GM23338 (cell line): Measurements from ENCODE around the gene PTPRN2. TPM values are rescaled to one million over a fixed set of nuclear protein-coding genes. Genes with fewer than 3 reads are reported as not detected.

Source experiments
- ATAC-seq: fragments of 200-7000 bp; cut with Tn5 transposase; 3 replicates; pipeline ENCODE4 v1.9.1; 2020
- DNase-seq: peaks from one replicate; pipeline ENCODE4 v3.0.0-alpha.2; 2015; ENCODE audit warnings: low spot score
- H2AFZ ChIP-seq: fragments of 200-600 bp; sonication (generic); 2 replicates; pipeline ENCODE4 v1.8.0; 2016; ENCODE audit warnings: antibody characterized with exemption, mild to moderate bottlenecking, moderate library complexity
- H3F3A ChIP-seq: fragments of 200-600 bp; sonication (generic); replicated peaks from 2 replicates; pipeline ENCODE4 v1.8.0; 2017; ENCODE audit warnings: antibody characterized with exemption, mixed run types, low read depth
- H3K27ac ChIP-seq: fragments of 200-600 bp; sonication (generic); 2 replicates; pipeline ENCODE4 v1.6.1; 2016; ENCODE audit warnings: low read depth
- H3K27me3 ChIP-seq: fragments of 200-600 bp; sonication (generic); 2 replicates; pipeline ENCODE4 v1.8.0; 2016; ENCODE audit warnings: mild to moderate bottlenecking, mixed run types, moderate library complexity; ENCODE audit not compliant: insufficient read depth
- H3K36me3 ChIP-seq: fragments of 200-600 bp; sonication (generic); 2 replicates; pipeline ENCODE4 v1.8.0; 2016; ENCODE audit warnings: mild to moderate bottlenecking; ENCODE audit not compliant: insufficient read depth
- H3K4me1 ChIP-seq: fragments of 200-600 bp; sonication (generic); 2 replicates; pipeline ENCODE4 v1.8.0; 2016; ENCODE audit warnings: mild to moderate bottlenecking, moderate library complexity; ENCODE audit not compliant: insufficient read depth
- H3K4me2 ChIP-seq: fragments of 200-600 bp; sonication (generic); 2 replicates; pipeline ENCODE4 v1.7.1; 2017; ENCODE audit warnings: mixed run types
- H3K4me3 ChIP-seq: fragments of 200-600 bp; sonication (generic); 2 replicates; pipeline ENCODE4 v1.6.1; 2016; ENCODE audit warnings: mixed run types
- H3K79me2 ChIP-seq: fragments of 200-600 bp; sonication (generic); replicated peaks from 2 replicates; pipeline ENCODE4 v1.8.0; 2017; ENCODE audit warnings: mild to moderate bottlenecking; ENCODE audit not compliant: insufficient read depth
- H3K9me2 ChIP-seq: fragments of 200-600 bp; sonication (generic); 2 replicates; pipeline ENCODE4 v1.8.0; 2017; ENCODE audit not compliant: insufficient read depth
- H4K20me1 ChIP-seq: fragments of 200-600 bp; sonication (generic); replicated peaks from 2 replicates; pipeline ENCODE4 v1.8.0; 2017; ENCODE audit warnings: mild to moderate bottlenecking; ENCODE audit not compliant: insufficient read depth
- H3K27ac Mint-ChIP-seq: 2 replicates; pipeline ENCODE4 v1.8.0; 2020; ENCODE audit warnings: inconsistent platforms, mild to moderate bottlenecking, moderate library complexity, mixed read lengths
- H3K27me3 Mint-ChIP-seq: 3 replicates; pipeline ENCODE4 v1.8.0; 2022; ENCODE audit warnings: low read depth, mild to moderate bottlenecking, moderate library complexity, mixed read lengths, inconsistent platforms; ENCODE audit not compliant: insufficient read depth, poor library complexity
- H3K36me3 Mint-ChIP-seq: 3 replicates; pipeline ENCODE4 v1.8.0; 2021; ENCODE audit warnings: low read depth, mild to moderate bottlenecking, inconsistent platforms, moderate library complexity, mixed read lengths
- H3K4me1 Mint-ChIP-seq: 3 replicates; pipeline ENCODE4 v1.8.0; 2020; ENCODE audit warnings: mild to moderate bottlenecking, inconsistent platforms, mixed read lengths
- H3K4me3 Mint-ChIP-seq: 3 replicates; pipeline ENCODE4 v1.8.0; 2021; ENCODE audit warnings: moderate library complexity, mild to moderate bottlenecking, inconsistent platforms, mixed read lengths
- H3K9me3 Mint-ChIP-seq: 3 replicates; pipeline ENCODE4 v1.8.0; 2020; ENCODE audit warnings: moderate library complexity, mild to moderate bottlenecking, inconsistent platforms, mixed read lengths
- CREB1 ChIP-seq: fragments of 250-450 bp; sonication (Bioruptor Pico); IDR thresholded peaks from 2 replicates; pipeline ENCODE4 v1.5.0; 2020; ENCODE audit warnings: low read depth, mild to moderate bottlenecking, moderate library complexity
- NANOG ChIP-seq: IDR thresholded peaks from 2 replicates; pipeline ENCODE4 v1.6.1; 2016; ENCODE audit warnings: antibody characterized with exemption, borderline replicate concordance
- POLR2AphosphoS5 ChIP-seq: IDR thresholded peaks from 2 replicates; pipeline ENCODE4 v1.6.1; 2016; ENCODE audit warnings: antibody characterized with exemption, low read depth
- STAT1 ChIP-seq: IDR thresholded peaks from one replicate; pipeline ENCODE4 v1.6.1; 2016; ENCODE audit warnings: antibody characterized with exemption; ENCODE audit not compliant: unreplicated experiment
- ZNF114 ChIP-seq: fragments of 250-450 bp; sonication (Bioruptor Pico); IDR thresholded peaks from 2 replicates; pipeline ENCODE4 v1.5.0; 2020; ENCODE audit warnings: mild to moderate bottlenecking, moderate library complexity
- ZNF331 ChIP-seq: fragments of 250-450 bp; sonication (Bioruptor Pico); IDR thresholded peaks from 2 replicates; pipeline ENCODE4 v1.5.0; 2020; ENCODE audit warnings: low read depth, mild to moderate bottlenecking, moderate library complexity
- polyA plus RNA-seq: library from polyadenylated mRNA; unstranded; fragments of >200 nt; fragmentation: Nextera tagmentation; extraction: Ambion mirVana; gene quantifications from 2 replicates; pipeline ENCODE4 v1.2.1, GENCODE V29; 2016
- total RNA-seq: library from RNA; depleted of rRNA; stranded (reverse); fragments of >200 nt; shearing (Covaris generic); gene quantifications from 2 replicates; pipeline ENCODE4 v1.2.3, GENCODE V29; 2014
- TF ChIP-seq, protein P1 (sequence below), 2 experiments: fragments of 200-600 bp in 1 of 2; sonication (generic) in 1 of 2; conservative IDR thresholded peaks; 2 replicates each; pipeline versions ENCODE4 v1.5.1 to v1.6.1; 2016 to 2017; ENCODE audit warnings: antibody characterized with exemption in 2 of 2, low read depth in 2 of 2, mild to moderate bottlenecking in 2 of 2, moderate library complexity in 1 of 2
- TF ChIP-seq, protein P2 (sequence below): IDR thresholded peaks from one replicate; pipeline ENCODE4 v1.6.1; 2018; ENCODE audit warnings: antibody characterized with exemption; ENCODE audit not compliant: unreplicated experiment
- TF ChIP-seq, protein P3 (sequence below): IDR thresholded peaks from 2 replicates; pipeline ENCODE4 v1.6.1; 2016; ENCODE audit warnings: antibody characterized with exemption
- TF ChIP-seq, protein P4 (sequence below): fragments of 250-450 bp; sonication (Bioruptor Pico); IDR thresholded peaks from 2 replicates; pipeline ENCODE4 v1.5.0; 2020; ENCODE audit warnings: mild to moderate bottlenecking, moderate library complexity

Gene PTPRN2
- total and polyA plus RNA-seq, 2 experiments from 2014 or later, result 0.87 to 4.0 TPM

DNA sequence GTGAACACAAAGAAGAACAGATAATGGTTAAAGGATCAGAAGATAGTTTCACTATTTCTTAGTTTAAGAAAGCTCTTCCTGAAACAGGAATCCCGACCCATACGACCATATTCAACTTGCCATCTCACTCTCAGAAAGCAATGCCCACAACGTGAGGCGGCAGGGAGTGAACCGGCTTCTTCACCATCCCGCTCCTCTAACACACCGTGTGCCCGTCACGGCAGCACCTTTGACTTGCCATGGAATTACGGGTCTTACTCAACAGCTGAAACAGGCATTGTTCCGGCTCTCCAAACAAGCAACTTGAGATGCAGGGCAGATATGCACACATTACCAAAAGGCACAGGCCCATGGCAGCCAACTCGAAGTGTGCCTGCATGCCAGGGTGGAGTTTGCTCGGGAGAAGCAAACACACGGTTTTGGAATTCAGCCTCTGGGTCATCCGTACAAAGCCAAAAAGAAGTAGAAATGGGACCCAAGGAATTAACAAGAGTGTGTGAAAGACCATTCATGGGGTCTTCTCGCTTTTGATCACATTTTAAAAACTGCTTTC is 957.2 kb downstream of the PTPRN2 start (continued):
- TF ChIP-seq, protein P1, sequence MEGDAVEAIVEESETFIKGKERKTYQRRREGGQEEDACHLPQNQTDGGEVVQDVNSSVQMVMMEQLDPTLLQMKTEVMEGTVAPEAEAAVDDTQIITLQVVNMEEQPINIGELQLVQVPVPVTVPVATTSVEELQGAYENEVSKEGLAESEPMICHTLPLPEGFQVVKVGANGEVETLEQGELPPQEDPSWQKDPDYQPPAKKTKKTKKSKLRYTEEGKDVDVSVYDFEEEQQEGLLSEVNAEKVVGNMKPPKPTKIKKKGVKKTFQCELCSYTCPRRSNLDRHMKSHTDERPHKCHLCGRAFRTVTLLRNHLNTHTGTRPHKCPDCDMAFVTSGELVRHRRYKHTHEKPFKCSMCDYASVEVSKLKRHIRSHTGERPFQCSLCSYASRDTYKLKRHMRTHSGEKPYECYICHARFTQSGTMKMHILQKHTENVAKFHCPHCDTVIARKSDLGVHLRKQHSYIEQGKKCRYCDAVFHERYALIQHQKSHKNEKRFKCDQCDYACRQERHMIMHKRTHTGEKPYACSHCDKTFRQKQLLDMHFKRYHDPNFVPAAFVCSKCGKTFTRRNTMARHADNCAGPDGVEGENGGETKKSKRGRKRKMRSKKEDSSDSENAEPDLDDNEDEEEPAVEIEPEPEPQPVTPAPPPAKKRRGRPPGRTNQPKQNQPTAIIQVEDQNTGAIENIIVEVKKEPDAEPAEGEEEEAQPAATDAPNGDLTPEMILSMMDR (conservative IDR thresholded peaks at IDR 0.05; ENCODE audit: low read depth in 2 of 2), result no peak
- TF ChIP-seq ZNF114 (CRISPR knock-in tag) (no peak), CREB1 (no peak), STAT1 (no peak)
- TF ChIP-seq, protein P2, sequence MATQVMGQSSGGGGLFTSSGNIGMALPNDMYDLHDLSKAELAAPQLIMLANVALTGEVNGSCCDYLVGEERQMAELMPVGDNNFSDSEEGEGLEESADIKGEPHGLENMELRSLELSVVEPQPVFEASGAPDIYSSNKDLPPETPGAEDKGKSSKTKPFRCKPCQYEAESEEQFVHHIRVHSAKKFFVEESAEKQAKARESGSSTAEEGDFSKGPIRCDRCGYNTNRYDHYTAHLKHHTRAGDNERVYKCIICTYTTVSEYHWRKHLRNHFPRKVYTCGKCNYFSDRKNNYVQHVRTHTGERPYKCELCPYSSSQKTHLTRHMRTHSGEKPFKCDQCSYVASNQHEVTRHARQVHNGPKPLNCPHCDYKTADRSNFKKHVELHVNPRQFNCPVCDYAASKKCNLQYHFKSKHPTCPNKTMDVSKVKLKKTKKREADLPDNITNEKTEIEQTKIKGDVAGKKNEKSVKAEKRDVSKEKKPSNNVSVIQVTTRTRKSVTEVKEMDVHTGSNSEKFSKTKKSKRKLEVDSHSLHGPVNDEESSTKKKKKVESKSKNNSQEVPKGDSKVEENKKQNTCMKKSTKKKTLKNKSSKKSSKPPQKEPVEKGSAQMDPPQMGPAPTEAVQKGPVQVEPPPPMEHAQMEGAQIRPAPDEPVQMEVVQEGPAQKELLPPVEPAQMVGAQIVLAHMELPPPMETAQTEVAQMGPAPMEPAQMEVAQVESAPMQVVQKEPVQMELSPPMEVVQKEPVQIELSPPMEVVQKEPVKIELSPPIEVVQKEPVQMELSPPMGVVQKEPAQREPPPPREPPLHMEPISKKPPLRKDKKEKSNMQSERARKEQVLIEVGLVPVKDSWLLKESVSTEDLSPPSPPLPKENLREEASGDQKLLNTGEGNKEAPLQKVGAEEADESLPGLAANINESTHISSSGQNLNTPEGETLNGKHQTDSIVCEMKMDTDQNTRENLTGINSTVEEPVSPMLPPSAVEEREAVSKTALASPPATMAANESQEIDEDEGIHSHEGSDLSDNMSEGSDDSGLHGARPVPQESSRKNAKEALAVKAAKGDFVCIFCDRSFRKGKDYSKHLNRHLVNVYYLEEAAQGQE, result no peak
- TF ChIP-seq, protein P3, sequence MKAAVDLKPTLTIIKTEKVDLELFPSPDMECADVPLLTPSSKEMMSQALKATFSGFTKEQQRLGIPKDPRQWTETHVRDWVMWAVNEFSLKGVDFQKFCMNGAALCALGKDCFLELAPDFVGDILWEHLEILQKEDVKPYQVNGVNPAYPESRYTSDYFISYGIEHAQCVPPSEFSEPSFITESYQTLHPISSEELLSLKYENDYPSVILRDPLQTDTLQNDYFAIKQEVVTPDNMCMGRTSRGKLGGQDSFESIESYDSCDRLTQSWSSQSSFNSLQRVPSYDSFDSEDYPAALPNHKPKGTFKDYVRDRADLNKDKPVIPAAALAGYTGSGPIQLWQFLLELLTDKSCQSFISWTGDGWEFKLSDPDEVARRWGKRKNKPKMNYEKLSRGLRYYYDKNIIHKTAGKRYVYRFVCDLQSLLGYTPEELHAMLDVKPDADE, result no peak

DNA sequence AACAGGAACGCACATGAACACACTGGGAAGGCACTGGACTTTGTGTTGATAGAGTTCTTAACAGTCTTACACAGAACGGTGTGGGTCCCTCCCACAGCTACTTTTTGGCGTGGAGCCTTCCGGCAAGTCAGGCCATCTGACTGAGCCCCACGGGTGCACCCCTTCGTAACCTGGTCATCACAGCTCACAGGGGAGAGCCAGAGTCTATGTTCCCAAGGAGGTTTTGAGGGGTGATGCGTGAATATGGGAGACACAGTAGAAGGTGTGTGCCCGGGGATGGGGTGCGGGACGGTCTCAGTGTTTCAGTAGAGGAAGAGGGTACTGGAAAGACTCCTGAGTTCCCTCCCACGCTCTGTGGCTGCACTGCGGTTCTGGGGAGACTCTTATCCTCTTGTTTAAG is 959.2 kb downstream of the PTPRN2 start:
- Mint-ChIP-seq H3K27me3 (peaks cover 2% of the 10 kb centered on the region), H3K4me3 (no peak overlapping the region), H3K36me3 (peaks cover 40% of the 10 kb centered on the region), H3K4me1 (no peaks in the 10 kb centered on the region), H3K27ac (no peak overlapping the region), H3K9me3 (peaks cover 98% of the 10 kb centered on the region)
- Histone ChIP-seq H3K4me3 (no peak overlapping the region), H3K79me2 (no peaks in the 10 kb centered on the region), H3K27me3 (no peaks in the 10 kb centered on the region), H3K27ac (no peak overlapping the region), H3F3A (no peaks in the 10 kb centered on the region), H4K20me1 (no peaks in the 10 kb centered on the region), H3K36me3 (no peaks in the 10 kb centered on the region; the same call in 1 of the 2 replicates), H2AFZ (no peak overlapping the region), H3K4me2 (no peak overlapping the region), H3K9me2 (no peaks in the 10 kb centered on the region), H3K4me1 (no peaks in the 10 kb centered on the region)
- ATAC-seq, result no peak
- no peak for DNase-seq
- TF ChIP-seq ZNF114 (CRISPR knock-in tag) (no peak), POLR2AphosphoS5 (no peak), ZNF331 (CRISPR knock-in tag) (no peak), NANOG (no peak), CREB1 (no peak)
- TF ChIP-seq, protein P4, sequence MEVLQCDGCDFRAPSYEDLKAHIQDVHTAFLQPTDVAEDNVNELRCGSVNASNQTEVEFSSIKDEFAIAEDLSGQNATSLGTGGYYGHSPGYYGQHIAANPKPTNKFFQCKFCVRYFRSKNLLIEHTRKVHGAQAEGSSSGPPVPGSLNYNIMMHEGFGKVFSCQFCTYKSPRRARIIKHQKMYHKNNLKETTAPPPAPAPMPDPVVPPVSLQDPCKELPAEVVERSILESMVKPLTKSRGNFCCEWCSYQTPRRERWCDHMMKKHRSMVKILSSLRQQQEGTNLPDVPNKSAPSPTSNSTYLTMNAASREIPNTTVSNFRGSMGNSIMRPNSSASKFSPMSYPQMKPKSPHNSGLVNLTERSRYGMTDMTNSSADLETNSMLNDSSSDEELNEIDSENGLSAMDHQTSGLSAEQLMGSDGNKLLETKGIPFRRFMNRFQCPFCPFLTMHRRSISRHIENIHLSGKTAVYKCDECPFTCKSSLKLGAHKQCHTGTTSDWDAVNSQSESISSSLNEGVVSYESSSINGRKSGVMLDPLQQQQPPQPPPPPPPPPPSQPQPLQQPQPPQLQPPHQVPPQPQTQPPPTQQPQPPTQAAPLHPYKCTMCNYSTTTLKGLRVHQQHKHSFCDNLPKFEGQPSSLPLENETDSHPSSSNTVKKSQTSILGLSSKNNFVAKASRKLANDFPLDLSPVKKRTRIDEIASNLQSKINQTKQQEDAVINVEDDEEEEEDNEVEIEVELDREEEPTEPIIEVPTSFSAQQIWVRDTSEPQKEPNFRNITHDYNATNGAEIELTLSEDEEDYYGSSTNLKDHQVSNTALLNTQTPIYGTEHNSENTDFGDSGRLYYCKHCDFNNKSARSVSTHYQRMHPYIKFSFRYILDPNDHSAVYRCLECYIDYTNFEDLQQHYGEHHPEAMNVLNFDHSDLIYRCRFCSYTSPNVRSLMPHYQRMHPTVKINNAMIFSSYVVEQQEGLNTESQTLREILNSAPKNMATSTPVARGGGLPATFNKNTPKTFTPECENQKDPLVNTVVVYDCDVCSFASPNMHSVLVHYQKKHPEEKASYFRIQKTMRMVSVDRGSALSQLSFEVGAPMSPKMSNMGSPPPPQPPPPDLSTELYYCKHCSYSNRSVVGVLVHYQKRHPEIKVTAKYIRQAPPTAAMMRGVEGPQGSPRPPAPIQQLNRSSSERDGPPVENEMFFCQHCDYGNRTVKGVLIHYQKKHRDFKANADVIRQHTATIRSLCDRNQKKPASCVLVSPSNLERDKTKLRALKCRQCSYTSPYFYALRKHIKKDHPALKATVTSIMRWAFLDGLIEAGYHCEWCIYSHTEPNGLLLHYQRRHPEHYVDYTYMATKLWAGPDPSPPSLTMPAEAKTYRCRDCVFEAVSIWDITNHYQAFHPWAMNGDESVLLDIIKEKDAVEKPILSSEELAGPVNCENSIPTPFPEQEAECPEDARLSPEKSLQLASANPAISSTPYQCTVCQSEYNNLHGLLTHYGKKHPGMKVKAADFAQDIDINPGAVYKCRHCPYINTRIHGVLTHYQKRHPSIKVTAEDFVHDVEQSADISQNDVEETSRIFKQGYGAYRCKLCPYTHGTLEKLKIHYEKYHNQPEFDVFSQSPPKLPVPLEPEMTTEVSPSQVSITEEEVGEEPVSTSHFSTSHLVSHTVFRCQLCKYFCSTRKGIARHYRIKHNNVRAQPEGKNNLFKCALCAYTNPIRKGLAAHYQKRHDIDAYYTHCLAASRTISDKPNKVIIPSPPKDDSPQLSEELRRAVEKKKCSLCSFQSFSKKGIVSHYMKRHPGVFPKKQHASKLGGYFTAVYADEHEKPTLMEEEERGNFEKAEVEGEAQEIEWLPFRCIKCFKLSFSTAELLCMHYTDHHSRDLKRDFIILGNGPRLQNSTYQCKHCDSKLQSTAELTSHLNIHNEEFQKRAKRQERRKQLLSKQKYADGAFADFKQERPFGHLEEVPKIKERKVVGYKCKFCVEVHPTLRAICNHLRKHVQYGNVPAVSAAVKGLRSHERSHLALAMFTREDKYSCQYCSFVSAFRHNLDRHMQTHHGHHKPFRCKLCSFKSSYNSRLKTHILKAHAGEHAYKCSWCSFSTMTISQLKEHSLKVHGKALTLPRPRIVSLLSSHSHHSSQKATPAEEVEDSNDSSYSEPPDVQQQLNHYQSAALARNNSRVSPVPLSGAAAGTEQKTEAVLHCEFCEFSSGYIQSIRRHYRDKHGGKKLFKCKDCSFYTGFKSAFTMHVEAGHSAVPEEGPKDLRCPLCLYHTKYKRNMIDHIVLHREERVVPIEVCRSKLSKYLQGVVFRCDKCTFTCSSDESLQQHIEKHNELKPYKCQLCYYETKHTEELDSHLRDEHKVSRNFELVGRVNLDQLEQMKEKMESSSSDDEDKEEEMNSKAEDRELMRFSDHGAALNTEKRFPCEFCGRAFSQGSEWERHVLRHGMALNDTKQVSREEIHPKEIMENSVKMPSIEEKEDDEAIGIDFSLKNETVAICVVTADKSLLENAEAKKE (CRISPR knock-in tag), result no peak
- TF ChIP-seq, protein P1 (conservative IDR thresholded peaks at IDR 0.05; ENCODE audit: low read depth in 2 of 2), result no peak
